ENCODE results near the gene FAM107B.

The FAM107B gene

GRCh38 chr10:14776546-14776945, 1.8 kb upstream of the FAM107B start:
- no peak for DNase-seq

DNA sequence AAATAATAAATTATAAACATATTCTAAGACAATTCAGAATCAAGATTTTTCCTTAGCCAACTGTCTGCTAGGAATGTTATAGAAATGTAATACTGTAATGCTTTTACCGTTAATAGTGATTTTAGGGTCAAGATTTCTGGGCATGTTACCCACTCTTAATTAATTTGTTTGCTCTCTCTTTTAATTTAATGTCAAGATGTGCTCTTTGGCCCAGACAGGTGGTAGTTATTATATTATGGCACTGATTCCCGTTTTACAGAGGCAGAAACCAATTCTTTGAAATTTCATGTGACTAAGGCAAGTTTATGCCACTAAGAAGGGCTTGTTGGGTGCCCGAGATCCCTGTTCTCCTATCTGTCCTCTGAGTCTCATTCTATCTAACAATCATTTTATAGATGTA, 959 bp upstream of the FAM107B start:
- DNase-seq, result no peak

DNA sequence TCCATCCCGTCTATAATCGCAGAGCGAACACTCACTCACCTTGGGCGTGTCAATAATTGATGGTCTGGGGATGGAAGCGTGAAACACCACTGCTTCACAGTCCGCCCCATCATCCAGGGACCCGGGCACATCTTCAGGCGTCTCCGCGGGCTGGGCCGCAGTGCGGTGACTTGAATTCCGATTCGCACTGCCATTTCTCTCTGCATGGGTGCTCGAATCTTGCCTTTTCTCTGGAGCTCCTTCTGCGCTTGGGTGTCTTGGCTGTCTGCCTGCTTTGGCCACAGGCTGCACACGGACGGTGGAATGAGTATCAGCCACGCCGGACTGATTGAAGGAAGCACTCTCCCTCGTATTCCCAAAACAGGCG, 500 bp downstream of the FAM107B start:
- no peak for DNase-seq

GRCh38 chr10:14773551-14774213, 1.0 kb downstream of the FAM107B start:
- no peak for DNase-seq

- DNase-seq, result no peak
Observed at GRCh38 chr10:14772399-14772798, 2.3 kb downstream of the FAM107B start.

DNA sequence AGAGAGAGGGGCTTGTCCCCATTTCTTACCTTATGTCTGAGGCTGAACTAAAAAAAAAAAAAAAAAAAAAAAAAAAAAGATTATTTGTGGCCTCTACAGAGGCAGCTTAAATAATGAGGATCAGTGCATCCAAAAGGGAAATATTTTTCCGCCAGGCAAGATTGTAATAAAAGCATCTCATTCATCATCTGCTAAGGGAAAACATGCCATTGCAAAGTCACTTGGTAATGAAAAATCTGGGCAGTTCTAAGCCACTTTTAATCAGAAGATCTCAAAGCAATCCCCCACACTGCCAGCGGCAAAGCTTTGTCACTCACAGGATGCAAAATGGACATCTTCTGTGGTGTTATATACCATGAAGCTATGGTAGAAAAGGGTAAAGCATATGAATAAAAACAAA, 3.8 kb downstream of the FAM107B start:
- no peak for DNase-seq

DNA sequence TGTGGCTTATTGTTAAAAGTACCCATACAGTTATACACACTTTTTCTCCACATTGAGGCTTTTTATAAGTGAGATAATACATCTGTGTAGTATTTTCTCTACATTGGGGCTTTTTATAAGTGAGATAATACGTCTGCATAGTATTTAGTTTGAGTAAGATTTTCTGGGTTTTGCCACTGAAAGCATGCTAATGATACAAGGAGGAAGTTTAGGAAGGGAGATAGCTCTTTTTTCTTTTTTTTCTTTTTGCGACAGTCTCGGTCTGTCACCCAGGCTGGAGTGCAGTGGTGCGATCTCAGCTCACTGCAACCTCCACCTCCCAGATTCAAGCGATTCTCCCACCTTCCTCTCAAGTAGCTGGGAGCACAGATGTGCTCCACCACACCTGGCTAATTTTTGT, 13.3 kb downstream of the FAM107B start:
- DNase-seq, result no peak

- DNase-seq, result no peak
Observed at GRCh38 chr10:14758994-14759664, 15.6 kb downstream of the FAM107B start.

- no peak for DNase-seq
Observed at GRCh38 chr10:14758451-14758850, 16.2 kb downstream of the FAM107B start.

- no peak for DNase-seq
Observed at GRCh38 chr10:14757986-14758385, 16.7 kb downstream of the FAM107B start.

- no peak for DNase-seq
Observed at GRCh38 chr10:14757394-14757793, 17.3 kb downstream of the FAM107B start.

DNA sequence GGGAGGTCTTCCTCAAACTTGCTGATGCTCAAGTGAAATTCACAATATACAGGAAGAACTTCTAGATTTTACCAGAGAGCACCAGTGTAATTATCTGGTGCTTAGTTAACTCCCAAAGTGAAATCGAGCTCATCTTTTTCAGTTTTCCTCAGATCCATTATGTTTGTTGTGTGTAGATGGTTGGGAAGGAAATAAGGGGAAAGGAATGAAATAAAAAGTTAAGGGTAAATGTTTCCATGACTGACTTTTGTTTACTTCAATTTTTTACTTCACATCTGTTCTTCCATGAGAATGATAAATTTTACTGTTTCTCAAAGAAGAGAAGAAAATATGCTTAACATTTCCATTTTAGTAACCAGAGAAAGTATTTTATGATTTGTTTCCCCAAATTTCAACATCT, 21.3 kb downstream of the FAM107B start:
- no peak for DNase-seq

DNA sequence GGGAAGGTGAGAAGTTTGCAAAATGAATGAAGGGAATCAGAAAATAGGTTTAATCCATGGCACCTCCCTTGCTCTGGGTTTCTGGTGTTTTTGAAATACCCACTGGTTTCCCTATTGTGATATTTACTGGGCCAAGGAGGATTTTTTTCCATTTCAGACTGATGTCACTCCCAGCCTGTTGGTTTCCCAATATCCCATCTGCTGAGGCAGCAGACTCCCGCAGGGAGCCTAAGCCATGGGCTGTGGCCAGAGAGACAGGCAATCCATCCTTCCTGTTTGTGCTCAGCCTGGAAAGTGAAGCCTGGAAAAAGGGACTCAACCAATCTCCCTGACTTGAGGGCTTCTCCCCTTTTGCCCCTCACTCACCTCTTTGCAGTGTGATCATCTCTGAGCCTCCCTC, 22.8 kb downstream of the FAM107B start:
- DNase-seq, result no peak

DNA sequence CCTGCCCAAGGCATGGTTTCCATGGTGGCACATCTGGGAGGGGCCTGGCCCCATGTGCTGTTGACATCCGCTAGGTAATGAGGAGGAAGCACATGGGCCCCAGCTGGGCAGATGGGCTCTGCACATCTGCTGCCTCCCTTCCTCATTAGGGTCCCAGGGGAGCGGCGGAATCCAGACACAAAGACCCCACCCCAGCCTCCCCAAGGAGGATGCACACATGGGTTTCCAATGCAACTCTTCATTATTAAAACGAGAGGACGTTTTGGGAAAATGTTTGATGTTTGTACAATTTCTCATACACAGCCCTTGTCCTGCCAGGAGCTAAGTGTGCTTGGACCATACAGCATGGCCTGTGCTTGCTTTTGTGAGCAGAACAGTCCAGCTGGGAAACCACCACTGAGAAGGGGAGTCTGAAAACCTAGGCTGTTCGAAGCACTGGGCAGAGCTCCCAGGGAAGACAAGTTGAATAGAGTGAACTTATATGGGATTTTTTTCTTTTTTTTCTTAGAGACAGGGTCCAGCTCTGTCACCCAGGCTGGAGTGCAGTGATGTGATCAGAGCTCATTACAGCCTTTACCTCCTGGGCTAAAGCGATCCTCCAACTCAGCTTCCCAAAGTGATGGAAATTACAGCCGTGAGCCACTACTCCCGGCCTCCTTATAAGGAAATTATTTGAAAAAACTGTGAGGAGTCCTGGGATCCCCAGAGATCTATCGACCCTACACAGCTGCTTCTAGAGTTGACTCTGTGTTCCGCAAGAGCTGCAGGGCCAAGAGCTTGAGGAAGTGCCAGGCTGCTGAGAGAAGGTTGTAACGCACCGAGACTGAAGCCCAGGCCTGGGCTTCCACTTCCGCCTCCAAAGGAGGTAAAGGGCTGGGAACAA, 23.4 kb downstream of the FAM107B start:
- DNase-seq, result no peak

DNA sequence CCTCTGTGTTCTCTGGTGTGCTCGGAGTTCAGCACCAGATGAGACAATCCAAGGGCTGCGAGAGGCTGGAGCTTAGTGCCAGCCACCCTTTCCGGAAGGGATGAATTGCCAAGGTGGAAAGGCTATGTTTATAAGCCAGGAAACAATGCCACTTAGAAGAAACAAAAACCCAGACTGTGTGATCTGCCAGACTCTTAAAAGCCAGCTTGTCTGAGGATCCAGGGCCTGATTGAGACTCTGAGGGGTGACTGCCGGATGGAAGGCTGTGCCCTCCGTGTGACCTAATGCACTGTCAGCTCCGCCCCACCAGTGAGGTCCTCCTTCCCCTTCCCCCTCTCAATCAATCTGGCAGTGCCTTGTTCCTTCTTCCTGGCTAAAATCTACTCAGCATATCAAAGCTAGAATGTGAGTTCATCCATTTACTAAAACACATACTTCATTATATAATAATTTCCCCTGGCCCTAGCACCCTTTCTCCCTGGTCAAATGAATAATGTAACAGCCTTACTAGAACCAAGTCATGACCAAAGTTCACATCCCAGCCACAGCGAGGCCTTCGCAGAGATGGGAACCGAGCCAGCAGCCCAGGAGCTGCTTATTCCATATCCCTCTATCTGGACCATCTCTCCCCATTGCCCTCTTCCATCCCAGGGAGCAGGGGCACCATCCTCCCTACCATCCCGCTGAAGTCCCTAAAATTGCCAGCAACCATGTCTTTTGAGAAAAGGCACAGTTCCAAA, 25.5 kb downstream of the FAM107B start:
- no peak for DNase-seq

GRCh38 chr10:14748441-14748840, 26.3 kb downstream of the FAM107B start:
- no peak for DNase-seq

DNA sequence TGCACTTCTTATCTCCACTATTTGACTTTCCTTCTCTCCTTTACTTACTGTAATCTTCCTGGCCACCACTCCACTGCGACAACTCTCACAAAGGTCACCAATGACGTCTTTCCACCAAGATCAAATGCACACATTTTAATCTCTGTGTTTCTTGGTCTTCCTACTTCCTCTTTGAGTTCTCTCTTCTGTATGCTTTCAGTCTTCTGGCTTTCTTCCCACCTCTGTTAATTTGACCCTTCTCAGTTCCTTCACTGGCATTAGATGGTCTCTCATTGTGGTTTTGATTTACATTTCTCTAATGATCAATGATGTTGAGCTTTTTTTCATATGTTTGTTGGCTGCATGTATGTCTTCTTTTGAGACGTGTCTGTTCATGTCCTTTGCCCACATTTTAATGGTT, 31.9 kb downstream of the FAM107B start:
- DNase-seq, result no peak

DNA sequence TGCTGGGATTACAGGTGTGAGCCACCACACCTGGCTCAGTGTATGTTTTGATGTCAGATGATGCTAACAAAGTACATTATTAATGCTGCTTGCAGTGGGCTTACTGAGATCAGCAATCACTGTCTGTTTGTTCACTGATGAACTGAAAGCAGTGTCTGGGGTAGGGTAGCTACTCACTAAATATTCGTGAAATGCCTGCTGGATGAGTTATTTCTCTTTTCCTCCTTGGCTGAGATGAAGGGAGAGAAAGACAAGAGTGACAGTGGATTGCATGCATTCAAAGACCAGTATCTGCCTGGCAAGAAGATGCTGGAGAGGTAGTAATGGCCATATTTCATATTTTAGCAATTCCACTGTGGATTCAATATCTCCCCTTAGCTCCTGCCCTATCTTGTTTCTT, 32.3 kb downstream of the FAM107B start:
- no peak for DNase-seq

DNA sequence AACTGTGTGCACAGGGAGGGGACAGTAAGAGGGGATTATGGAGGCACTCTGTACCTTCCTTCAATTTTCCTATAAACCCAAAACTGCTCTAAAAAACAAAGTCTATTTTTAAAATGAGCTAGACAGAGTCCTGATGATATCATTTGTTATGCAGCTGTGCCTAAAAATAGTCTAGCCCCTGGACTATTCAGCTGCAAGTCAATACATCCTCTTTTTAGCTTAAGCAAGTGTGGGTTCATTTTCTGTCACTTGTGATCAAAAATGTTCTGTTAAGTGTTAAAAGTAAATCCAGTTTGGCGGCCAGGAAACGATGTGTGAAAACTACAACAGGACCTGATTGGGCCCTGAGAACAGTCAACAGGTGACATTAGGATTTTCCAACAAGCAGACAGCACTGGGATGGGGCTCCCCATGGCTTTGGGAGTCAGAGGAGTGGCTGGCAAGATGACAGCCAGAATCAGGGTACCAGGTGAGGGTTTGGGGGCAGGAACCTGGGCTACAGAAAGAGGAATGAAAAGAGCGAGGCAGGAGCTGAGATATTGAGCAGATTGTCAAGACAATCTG, 33.9 kb downstream of the FAM107B start:
- DNase-seq, result no peak

GRCh38 chr10:14737808-14738545, 36.7 kb downstream of the FAM107B start:
- no peak for DNase-seq

GRCh38 chr10:14736600-14737081, 38.1 kb downstream of the FAM107B start:
- DNase-seq, result no peak

DNA sequence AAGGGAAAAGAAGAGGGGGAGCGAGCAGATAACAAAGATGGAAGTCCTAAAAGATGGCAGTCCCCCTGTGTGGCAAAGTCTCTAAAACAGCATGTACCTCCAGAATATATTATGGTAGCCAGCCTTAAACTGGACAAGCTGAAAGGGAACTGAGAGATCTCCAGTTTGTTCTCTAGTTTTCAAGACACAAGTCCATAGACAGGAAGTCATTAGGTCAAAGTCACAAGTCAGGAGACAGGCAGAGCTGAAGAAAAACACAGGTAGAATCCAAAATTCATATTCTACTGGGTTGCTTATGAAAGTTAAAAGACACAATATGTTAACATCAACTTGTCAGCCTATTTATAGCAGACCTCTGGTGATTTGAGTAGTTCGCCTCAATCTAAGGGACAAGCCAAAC, 38.7 kb downstream of the FAM107B start:
- no peak for DNase-seq
